Measurements from ENCODE around the gene AMPH. TPM values are rescaled to one million over a fixed set of nuclear protein-coding genes. Genes with fewer than 3 reads are reported as not detected.
A peak's percentile ranks its signal among the peaks of the same experiment; 100 is the strongest.

AMPH gene
- total and polyA plus RNA-seq, 7 experiments from 2014 or later = 0.11 to 0.28 TPM; not detected in 5

DNA sequence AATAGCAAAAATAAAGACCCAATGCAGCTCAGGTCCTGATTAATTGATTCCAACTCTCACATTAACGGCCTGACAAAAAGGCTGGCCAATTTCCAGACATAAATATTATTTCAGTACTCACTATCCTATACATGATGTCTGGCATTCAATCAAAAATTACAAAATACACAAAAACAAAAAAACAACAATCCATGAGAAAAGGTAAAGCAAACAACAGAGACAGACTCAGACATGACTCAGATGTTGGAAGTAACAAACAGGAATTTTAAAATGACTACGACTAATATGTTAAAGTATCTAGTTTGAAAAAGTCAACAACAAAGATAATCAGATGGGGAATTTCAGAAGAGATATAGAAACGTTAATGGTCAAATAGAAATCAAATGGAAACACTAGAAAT lies 152.8 kb downstream of the AMPH start:
- ATAC-seq (no peak), DNase-seq (no peak)
- no peaks in the 10 kb centered on the region for H3K36me3 ChIP-seq (ENCODE audit: control insufficient read depth in 2 of 3, insufficient read depth in 3 of 3, low read length in 3 of 3)
- peaks cover 0 to 4% (median 0%) of the 10 kb centered on the region in 3 experiments for H3K9me3 ChIP-seq (ENCODE audit: control insufficient read depth in 2 of 3, low read length in 3 of 3)
- H3K4me1 ChIP-seq (ENCODE audit: control insufficient read depth in 2 of 2, insufficient read depth in 2 of 2, low read length in 2 of 2) = no peaks in the 10 kb centered on the region
- H3K4me3 ChIP-seq (ENCODE audit: low read length) = no peak overlapping the region
- no peak overlapping the region for H3K27ac ChIP-seq (ENCODE audit: low read depth, low read length)
- no peaks in the 10 kb centered on the region for H3K4me1 Mint-ChIP-seq
- ChIA-PET CTCF (no interaction called here), POLR2A (interaction anchor here (0.6 kb wide), 1 partner anchor 1574 kb away, joined by 4 read pairs; no protein-coding TSS in a partner anchor)
- peaks cover 8 to 21% (median 14%) of the 10 kb centered on the region in 5 donors for H3K27me3 Mint-ChIP-seq
- H3K36me3 Mint-ChIP-seq = peaks cover 0 to 17% (median 7%) of the 10 kb centered on the region in 5 donors
- H3K9me3 Mint-ChIP-seq = peaks cover 2 to 32% (median 10%) of the 10 kb centered on the region in 11 donors
- H3K27me3 ChIP-seq (ENCODE audit: control insufficient read depth in 2 of 2, insufficient read depth in 2 of 2, low read length in 2 of 2) = no peaks in the 10 kb centered on the region
- H3K4me3 Mint-ChIP-seq = no peak overlapping the region
- intact Hi-C loops (cut with micrococcal nuclease) = no loop called here
- H3K27ac Mint-ChIP-seq = no peak overlapping the region

DNA sequence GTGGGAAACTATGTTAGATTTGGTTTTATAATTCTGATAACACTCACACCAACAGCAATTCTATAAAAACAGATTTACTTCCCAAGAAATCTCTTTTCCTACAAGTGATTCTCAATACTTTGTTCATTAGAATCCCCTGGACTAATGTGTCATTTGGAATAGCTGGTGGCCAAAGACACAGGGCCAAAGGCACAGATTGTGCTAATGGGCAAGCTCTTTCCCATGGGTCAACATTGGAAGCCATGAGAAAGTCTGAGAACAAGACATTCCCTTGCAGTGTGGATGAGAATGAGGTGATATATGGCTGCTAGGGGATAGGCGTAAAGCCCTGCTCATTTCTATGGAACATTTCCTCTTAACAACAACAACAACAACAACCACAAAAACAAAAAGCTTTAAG lies 153.8 kb downstream of the AMPH start:
- H3K4me3 Mint-ChIP-seq = no peak overlapping the region

DNA sequence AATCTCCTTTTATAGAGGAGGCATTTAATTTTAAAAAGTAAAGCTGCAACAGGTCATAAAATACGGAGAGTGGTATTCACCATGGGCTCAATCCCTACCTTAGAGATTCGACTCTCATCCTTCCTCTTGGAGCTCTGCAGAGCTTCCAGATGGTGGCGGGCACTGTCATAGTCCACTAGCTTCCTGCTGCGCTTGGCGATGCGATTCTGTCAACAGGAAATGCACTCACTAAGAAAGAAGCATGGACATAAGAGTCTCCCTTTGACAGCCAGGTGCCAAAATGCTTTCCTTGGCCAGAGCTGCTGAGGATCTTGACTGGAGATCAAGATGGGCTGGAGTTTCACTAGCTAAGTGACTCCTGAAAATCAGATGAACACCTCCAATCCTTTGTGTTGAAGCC lies 154.4 kb downstream of the AMPH start:
- peaks cover 0 to 22% (median 7%) of the 10 kb centered on the region in 11 donors for H3K9me3 Mint-ChIP-seq
- Histone ChIP-seq H3K36me3 (ENCODE audit: control insufficient read depth in 2 of 3, insufficient read depth in 3 of 3, low read length in 3 of 3) (no peaks in the 10 kb centered on the region), H3K4me3 (ENCODE audit: low read length) (no peak overlapping the region), H3K9me3 (ENCODE audit: control insufficient read depth in 2 of 3, low read length in 3 of 3) (no peaks in the 10 kb centered on the region), H3K27me3 (ENCODE audit: control insufficient read depth in 2 of 2, insufficient read depth in 2 of 2, low read length in 2 of 2) (no peaks in the 10 kb centered on the region), H3K27ac (ENCODE audit: low read depth, low read length) (no peak overlapping the region), H3K4me1 (ENCODE audit: control insufficient read depth in 2 of 2, insufficient read depth in 2 of 2, low read length in 2 of 2) (no peaks in the 10 kb centered on the region)
- H3K4me1 Mint-ChIP-seq = no peaks in the 10 kb centered on the region
- DNase-seq (no peak), ATAC-seq (no peak)
- H3K4me3 Mint-ChIP-seq = no peak overlapping the region
- no peak overlapping the region for H3K27ac Mint-ChIP-seq
- ChIA-PET POLR2A (no interaction called here), CTCF (interaction anchor here (0.6 kb wide), 1 partner anchor 989 kb away, joined by 3 read pairs; no protein-coding TSS in a partner anchor)
- peaks cover 3 to 10% (median 7%) of the 10 kb centered on the region in 5 donors for H3K27me3 Mint-ChIP-seq
- peaks cover 0 to 16% (median 6%) of the 10 kb centered on the region in 5 donors for H3K36me3 Mint-ChIP-seq
- intact Hi-C loops (cut with micrococcal nuclease) = no loop called here

More for the DNA sequence above, 153.8 kb downstream of the AMPH start:
- no peaks in the 10 kb centered on the region for H3K4me1 Mint-ChIP-seq
- Histone ChIP-seq H3K36me3 (ENCODE audit: control insufficient read depth in 2 of 3, insufficient read depth in 3 of 3, low read length in 3 of 3) (no peaks in the 10 kb centered on the region), H3K4me1 (ENCODE audit: control insufficient read depth in 2 of 2, insufficient read depth in 2 of 2, low read length in 2 of 2) (no peaks in the 10 kb centered on the region), H3K4me3 (ENCODE audit: low read length) (no peak overlapping the region), H3K27ac (ENCODE audit: low read depth, low read length) (no peak overlapping the region), H3K9me3 (ENCODE audit: control insufficient read depth in 2 of 3, low read length in 3 of 3) (no peaks in the 10 kb centered on the region), H3K27me3 (ENCODE audit: control insufficient read depth in 2 of 2, insufficient read depth in 2 of 2, low read length in 2 of 2) (no peaks in the 10 kb centered on the region)
- no peak for ATAC-seq
- DNase-seq = no peak
- POLR2A ChIA-PET = no interaction called here
- intact Hi-C loops (cut with micrococcal nuclease) = no loop called here
- peaks cover 0 to 22% (median 7%) of the 10 kb centered on the region in 11 donors for H3K9me3 Mint-ChIP-seq
- no peak overlapping the region for H3K27ac Mint-ChIP-seq
- H3K27me3 Mint-ChIP-seq = peaks cover 4 to 14% (median 12%) of the 10 kb centered on the region in 5 donors
- CTCF ChIA-PET = no interaction called here
- peaks cover 0 to 16% (median 6%) of the 10 kb centered on the region in 5 donors for H3K36me3 Mint-ChIP-seq

DNA sequence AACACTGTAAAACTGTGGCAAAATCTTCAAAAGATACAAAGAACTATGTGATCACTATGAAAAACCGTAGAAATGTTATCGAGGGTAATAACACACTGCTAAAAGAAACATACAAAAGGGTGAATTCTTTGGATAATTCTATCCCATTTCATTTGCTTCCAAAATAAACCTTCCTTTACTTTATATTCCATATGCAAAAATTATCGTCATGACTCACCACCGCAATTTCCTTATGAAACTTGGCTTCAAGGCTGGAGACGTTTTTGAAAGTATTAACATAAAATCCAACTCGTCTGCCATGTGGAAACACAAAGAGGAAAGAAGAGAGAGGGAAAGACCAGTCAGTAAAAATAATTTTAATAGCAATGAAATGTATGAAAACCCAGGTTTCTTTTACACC lies 165.2 kb downstream of the AMPH start:
- no peaks in the 10 kb centered on the region for H3K9me3 ChIP-seq (ENCODE audit: control insufficient read depth in 2 of 3, low read length in 3 of 3)
- ChIA-PET POLR2A (no interaction called here), CTCF (no interaction called here)
- H3K27ac ChIP-seq (ENCODE audit: low read depth, low read length) = no peak overlapping the region
- H3K27me3 ChIP-seq (ENCODE audit: control insufficient read depth in 2 of 2, insufficient read depth in 2 of 2, low read length in 2 of 2) = no peaks in the 10 kb centered on the region
- ATAC-seq = no peak
- H3K4me3 Mint-ChIP-seq = no peak overlapping the region
- H3K27me3 Mint-ChIP-seq = peaks cover 0 to 6% (median 0%) of the 10 kb centered on the region in 5 donors
- peaks cover 0 to 5% of the 10 kb centered on the region in 2 donors for H3K4me1 ChIP-seq (ENCODE audit: control insufficient read depth in 2 of 2, insufficient read depth in 2 of 2, low read length in 2 of 2)
- H3K4me3 ChIP-seq (ENCODE audit: low read length) = no peak overlapping the region
- no peak for DNase-seq
- intact Hi-C loops (cut with micrococcal nuclease) = no loop called here
- H3K27ac Mint-ChIP-seq = no peak overlapping the region
- no peaks in the 10 kb centered on the region for H3K36me3 ChIP-seq (ENCODE audit: control insufficient read depth in 2 of 3, insufficient read depth in 3 of 3, low read length in 3 of 3)
- H3K36me3 Mint-ChIP-seq = peaks cover 0 to 13% (median 0%) of the 10 kb centered on the region in 5 donors
- peaks cover 7 to 21% (median 14%) of the 10 kb centered on the region in 7 donors for H3K4me1 Mint-ChIP-seq
- H3K9me3 Mint-ChIP-seq = peaks cover 0 to 5% (median 0%) of the 10 kb centered on the region in 11 donors

DNA sequence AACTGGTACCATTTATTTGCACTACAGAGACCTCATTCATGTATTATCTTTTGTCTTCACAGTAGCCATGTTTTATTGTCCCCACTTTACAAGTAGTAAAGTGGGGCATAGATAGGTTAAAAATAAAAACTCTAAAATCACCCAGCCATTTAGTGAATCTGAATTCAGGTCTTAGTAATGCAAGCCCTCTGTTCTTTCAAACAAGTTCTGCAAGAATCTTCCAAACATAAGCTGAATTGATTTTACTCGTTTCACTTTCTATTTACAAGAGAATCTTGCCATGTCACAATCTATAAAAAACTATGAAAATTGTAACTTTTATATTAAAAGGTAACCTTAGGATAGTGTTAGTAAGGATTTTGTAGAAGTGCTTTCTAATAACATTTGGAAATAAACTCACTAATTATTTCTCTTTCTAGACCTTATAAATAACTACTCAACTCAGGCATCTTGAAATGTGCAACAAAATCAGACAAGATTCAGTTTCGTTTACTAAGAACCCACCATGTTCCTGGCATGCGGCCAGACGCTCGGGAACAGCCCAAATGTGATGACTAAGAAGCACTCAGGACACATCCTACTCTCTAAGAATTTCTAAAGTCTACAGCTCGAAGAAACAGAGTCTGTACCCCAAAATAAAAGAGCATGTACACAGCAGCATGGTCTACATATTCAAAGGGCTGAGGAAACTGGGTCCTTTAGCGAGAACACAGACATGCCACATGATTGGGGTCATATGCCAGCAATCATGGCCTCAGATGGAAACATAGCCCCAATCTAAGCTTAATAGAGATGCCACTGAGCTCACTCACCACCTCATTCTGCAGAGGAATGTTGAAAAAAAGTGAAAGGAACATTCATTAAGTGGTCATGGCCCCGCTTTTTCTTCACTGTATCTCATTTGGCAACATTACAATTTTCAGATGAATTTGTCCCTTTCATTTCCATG lies 167.6 kb downstream of the AMPH start:
- H3K4me3 Mint-ChIP-seq = peak overlapping the region; percentile 53 to 85 (median 70)
- H3K27me3 Mint-ChIP-seq = peaks cover 0 to 7% (median 0%) of the 10 kb centered on the region in 5 donors
- peaks cover 0 to 16% (median 0%) of the 10 kb centered on the region in 5 donors for H3K36me3 Mint-ChIP-seq
- peaks cover 0 to 5% of the 10 kb centered on the region in 2 donors for H3K4me1 ChIP-seq (ENCODE audit: control insufficient read depth in 2 of 2, insufficient read depth in 2 of 2, low read length in 2 of 2)
- no peaks in the 10 kb centered on the region for H3K27me3 ChIP-seq (ENCODE audit: control insufficient read depth in 2 of 2, insufficient read depth in 2 of 2, low read length in 2 of 2)
- H3K27ac Mint-ChIP-seq = peak overlapping the region; percentile 13 to 83 (median 78)
- intact Hi-C loops (cut with micrococcal nuclease) = loop anchor here (1.0 to 5.0 kb wide), 2 partner anchors 30 to 36 kb away; no protein-coding TSS in a partner anchor
- peaks cover 0 to 11% (median 0%) of the 10 kb centered on the region in 11 donors for H3K9me3 Mint-ChIP-seq
- H3K4me1 Mint-ChIP-seq = peaks cover 7 to 21% (median 14%) of the 10 kb centered on the region in 7 donors
- peak; percentile 40 to 75 (median 61) for DNase-seq
- peak; percentile 69 for ATAC-seq
- H3K4me3 ChIP-seq (ENCODE audit: low read length) = peak overlapping the region; percentile 28
- H3K36me3 ChIP-seq (ENCODE audit: control insufficient read depth in 2 of 3, insufficient read depth in 3 of 3, low read length in 3 of 3) = no peaks in the 10 kb centered on the region
- ChIA-PET POLR2A (no interaction called here), CTCF (no interaction called here)
- H3K9me3 ChIP-seq (ENCODE audit: control insufficient read depth in 2 of 3, low read length in 3 of 3) = no peaks in the 10 kb centered on the region
- no peak overlapping the region for H3K27ac ChIP-seq (ENCODE audit: low read depth, low read length)

DNA sequence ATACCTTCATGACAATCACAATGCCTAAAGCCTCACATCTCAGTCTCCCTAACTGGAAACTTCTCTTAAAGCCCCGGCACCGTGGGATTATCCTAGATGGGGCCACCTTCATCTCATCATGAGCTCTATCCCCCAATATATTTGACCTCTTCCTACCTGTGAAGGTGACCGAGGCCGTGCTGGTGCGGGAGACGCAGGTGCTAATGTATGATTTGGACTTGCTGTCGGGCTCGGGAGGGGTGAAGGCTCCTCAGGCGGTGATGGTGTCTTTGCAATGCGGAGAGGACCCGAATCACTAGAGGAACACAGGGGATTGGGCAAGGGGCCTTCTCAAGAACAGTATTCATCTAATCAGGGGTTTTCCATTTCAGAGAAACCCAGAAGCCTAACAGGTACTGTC lies 168.4 kb downstream of the AMPH start:
- Histone ChIP-seq H3K9me3 (ENCODE audit: control insufficient read depth in 2 of 3, low read length in 3 of 3) (no peaks in the 10 kb centered on the region), H3K4me1 (ENCODE audit: control insufficient read depth in 2 of 2, insufficient read depth in 2 of 2, low read length in 2 of 2) (peaks cover 0 to 5% of the 10 kb centered on the region in 2 donors), H3K4me3 (ENCODE audit: low read length) (peak overlapping the region; percentile 28), H3K27ac (ENCODE audit: low read depth, low read length) (no peak overlapping the region), H3K27me3 (ENCODE audit: control insufficient read depth in 2 of 2, insufficient read depth in 2 of 2, low read length in 2 of 2) (no peaks in the 10 kb centered on the region), H3K36me3 (ENCODE audit: control insufficient read depth in 2 of 3, insufficient read depth in 3 of 3, low read length in 3 of 3) (no peaks in the 10 kb centered on the region)
- ATAC-seq (no peak), DNase-seq (no peak)
- peak overlapping the region in 5 of 9 donors; percentile 13 to 85 (median 82) for H3K27ac Mint-ChIP-seq
- peaks cover 0 to 13% (median 0%) of the 10 kb centered on the region in 5 donors for H3K27me3 Mint-ChIP-seq
- intact Hi-C loops (cut with micrococcal nuclease) = loop anchor here (1.0 to 5.0 kb wide), 2 partner anchors 30 to 36 kb away; no protein-coding TSS in a partner anchor
- peak overlapping the region in 4 of 10 donors; percentile 57 to 85 (median 73) for H3K4me3 Mint-ChIP-seq
- peaks cover 7 to 21% (median 14%) of the 10 kb centered on the region in 7 donors for H3K4me1 Mint-ChIP-seq
- H3K36me3 Mint-ChIP-seq = peaks cover 0 to 16% (median 0%) of the 10 kb centered on the region in 5 donors
- CTCF ChIA-PET = no interaction called here
- POLR2A ChIA-PET = no interaction called here
- peaks cover 0 to 11% (median 0%) of the 10 kb centered on the region in 11 donors for H3K9me3 Mint-ChIP-seq
